ENCODE results near the gene GTPBP10. TPM values are rescaled to one million over a fixed set of nuclear protein-coding genes. Genes with fewer than 3 reads are reported as not detected.
"Not testable (repeated sequence)": the region's sequence is repeated elsewhere in the genome, so short reads cannot be mapped to it uniquely, and the experiment has no call there.

The GTPBP10 gene, protein sequence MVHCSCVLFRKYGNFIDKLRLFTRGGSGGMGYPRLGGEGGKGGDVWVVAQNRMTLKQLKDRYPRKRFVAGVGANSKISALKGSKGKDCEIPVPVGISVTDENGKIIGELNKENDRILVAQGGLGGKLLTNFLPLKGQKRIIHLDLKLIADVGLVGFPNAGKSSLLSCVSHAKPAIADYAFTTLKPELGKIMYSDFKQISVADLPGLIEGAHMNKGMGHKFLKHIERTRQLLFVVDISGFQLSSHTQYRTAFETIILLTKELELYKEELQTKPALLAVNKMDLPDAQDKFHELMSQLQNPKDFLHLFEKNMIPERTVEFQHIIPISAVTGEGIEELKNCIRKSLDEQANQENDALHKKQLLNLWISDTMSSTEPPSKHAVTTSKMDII
- 10 to 100 TPM; 21.0 to 22.0 TPM for total RNA-seq
- long read RNA-seq, donor 1 = 0 reads
- long read RNA-seq, donor 2, full-length matches to known transcripts = 14 of 20 reads
- long read RNA-seq, donor 2, partial matches to known transcripts = 1 of 20 reads
- long read RNA-seq, donor 2, other reads (novel, unspliced or antisense) = 5 of 20 reads

DNA sequence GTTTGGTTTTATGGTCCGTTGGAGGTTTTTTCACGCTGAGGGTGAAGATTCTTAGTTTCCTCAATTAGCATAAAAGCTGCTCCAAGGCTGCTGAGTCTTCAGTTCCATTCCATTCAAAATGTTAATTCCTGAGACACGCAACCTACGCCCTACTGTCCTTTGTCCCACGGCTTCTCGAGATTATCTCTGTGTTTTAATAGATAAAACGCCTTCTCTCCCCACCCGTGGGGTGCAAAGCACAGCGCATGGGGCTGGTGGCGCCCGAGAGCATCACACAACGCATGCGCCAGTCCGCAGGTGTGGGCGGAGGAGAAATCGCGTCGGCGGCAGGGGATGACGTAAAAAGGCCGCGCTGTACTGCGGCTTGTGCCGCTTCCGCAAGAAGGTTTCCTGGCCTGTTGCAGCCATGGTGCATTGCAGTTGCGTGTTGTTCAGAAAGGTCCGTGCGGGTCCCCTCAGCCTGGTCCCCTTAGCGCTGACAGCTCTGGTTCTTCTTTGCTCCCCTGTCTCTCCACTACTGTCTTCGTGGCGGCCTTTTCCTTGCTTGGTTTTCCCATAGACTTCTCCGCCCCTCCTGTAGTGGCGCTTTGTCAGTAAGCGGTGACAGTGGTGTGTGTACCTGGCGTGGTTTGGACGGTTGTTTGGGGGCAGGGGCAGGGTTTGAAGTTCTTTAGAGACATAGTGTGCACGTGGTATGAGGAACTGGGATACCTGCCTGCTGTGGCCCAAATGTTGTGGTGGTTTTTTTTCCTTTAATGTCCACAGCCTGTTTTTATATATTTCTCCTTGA, at the start of gene GTPBP10:
TSS of gene GTPBP10 (plus strand) at position 381 of the 790 bp plus-strand sequence. CDS start at position 407, 26 bp downstream.
- peak; percentile 99 for DNase-seq (ENCODE audit: low spot score)
- intact Hi-C loops (cut with DNase I) = no loop called here

DNA sequence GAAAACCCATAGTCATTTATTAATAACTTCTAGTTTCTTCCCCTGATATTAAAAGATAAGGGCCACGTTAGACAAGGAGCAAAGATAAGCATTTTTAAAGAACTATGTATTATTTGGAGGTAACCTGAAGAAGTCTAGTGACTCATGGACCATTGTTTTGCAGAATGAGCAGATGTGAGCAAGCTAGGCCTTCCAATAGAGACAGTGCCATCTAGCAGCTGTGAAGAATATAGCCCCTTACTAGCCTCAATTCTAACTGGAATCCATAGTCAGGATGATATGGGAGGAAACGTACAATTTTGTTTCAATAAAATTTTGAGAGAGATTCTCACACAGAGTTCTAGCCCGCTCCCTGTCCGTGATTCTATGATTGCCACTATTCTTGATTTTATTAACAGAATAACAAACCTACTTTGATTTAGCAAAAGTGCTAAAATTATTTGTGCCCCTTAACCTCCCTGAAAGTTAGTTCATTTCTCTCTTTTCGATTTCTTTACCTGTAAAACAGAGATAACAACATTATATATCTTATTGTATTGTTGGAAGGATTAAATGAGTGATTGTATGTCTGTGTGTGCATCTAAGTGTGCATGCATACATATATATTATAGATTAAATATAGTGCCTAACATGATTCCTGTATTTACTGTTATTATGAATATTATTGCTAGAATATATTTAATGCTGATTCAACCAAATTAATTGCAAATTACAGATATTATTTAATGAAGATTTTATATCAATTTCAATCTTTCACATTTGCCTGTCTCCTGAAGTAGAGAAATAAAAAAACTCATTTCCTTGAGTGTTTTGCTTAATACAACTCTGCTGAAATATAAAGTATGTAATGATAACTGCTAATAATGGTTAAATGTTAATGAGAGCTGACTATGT, 48.1 kb upstream of the GTPBP10 start:
- DNase-seq (ENCODE audit: low spot score) = no peak
- intact Hi-C loops (cut with DNase I) = loop anchor here in 1 of 2 donors (5.0 kb wide), 1 partner anchor 994 kb away; no protein-coding TSS in a partner anchor

DNA sequence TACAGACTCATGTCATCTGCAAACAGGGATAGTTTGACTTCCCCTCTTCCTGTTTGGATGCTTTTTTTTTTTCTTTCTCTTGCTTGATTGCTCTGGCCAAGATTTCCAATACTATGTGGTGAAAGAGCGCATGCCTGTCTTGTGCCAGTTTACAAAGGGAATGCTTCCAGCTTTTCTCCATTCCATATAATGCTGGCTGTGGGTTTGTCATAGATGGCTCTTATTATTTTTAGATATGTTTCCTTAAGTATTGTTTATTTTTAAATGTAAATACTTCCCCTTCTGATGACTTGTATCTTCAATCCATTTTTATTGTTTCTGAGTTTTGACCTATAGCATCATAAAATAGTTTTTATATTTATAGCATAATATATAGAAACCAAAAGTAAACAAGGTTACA, 43.3 kb upstream of the GTPBP10 start:
- no peak for DNase-seq (ENCODE audit: low spot score)
- intact Hi-C loops (cut with DNase I) = no loop called here

DNA sequence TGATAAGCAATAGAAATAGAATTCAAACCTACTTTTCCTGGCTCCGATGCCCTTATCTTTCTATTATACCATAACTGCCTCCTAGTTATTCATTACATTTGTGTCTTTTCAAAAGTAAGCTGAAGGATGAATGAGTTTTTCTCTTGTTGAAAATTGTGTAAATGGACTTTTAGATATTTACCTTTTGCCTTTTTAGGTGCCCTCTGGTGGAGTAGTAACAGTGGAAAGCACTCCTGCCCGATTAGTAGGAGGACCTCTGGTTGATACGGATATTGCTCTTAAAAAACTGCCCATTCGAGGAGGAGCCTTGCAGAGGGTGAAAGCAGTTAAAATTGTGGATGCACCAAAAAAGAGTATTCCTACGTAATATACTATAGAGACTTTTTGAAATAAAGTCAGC, 36.6 kb upstream of the GTPBP10 start:
- intact Hi-C loops (cut with DNase I) = no loop called here

DNA sequence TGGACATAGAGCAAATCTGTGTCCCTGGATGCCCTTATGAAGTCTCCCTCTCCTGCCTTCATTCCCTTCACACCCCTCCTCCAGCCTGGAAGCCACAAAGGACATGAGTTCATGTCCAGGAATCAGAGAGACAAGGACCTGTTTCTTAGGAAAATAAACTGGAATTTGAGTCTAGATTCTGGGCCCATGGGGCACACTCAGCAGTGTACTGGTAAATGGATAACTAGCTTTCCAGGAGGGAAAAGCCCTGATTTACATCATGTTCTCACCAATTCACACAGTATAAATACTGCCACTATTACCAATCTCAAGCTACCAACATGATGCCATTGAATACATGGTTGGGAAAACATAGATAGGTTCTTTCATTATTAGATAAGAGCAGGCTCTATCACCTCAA, 35.3 kb upstream of the GTPBP10 start:
- no peak for DNase-seq (ENCODE audit: low spot score)
- intact Hi-C loops (cut with DNase I) = no loop called here

More for the DNA sequence above, 36.6 kb upstream of the GTPBP10 start:
- no peak for DNase-seq (ENCODE audit: low spot score)

DNA sequence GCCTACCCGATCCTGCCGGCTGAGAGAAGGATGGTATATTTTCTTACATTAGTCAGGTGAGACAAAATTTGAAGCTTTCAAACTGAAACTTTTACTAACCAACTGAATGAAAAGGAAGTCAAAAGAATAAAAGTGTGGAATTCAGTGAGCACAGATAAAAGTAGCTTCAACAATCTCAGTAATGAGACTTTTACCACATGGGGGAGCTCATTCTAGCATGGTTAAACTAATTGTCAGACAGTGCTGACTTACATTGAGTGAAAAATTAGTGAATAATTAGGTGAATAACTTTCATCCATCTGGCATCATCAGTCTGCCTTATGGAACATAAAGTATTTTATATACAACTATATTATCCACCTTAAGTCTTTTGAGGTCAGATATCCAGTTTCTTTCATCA, 33.8 kb upstream of the GTPBP10 start:
- intact Hi-C loops (cut with DNase I) = no loop called here
- no peak for DNase-seq (ENCODE audit: low spot score)

DNA sequence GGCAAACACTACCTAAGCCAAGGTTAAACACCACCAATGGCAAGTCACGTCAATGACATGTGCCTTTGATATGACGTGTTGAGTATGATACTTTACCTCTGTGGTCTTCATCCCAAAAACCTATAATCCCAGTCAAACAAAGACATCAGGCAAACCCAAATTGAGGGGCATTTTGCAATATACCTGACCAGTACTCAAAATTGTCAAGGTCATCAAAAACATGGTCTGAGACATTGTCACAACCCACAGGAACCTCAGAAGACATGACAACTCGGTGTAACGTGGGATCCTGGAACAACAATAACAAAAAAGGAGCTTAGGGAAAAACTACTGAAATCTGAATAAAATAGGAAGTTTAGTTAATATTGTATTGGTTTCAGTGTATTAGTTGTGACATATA, 32.6 kb upstream of the GTPBP10 start:
- DNase-seq (ENCODE audit: low spot score) = no peak
- intact Hi-C loops (cut with DNase I) = no loop called here

DNA sequence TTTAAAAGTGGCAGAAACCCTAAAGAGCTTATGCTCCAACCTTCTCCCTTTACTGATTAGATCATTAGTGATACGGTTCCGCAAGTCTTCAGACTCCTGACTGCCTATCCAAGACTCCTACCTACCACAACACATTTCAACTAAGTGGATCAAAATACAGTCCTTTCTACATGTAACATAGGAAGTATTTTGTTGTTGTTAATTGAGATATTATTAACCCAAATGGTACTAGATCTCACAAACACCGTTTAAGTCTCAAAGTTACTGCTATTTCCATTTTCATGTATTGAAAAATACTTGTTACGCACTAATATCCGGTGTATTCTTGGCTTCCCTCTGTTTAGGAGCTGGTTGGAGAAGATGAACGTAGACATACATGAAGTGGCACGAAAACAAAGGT, 26.5 kb upstream of the GTPBP10 start:
- intact Hi-C loops (cut with DNase I) = no loop called here
- DNase-seq (ENCODE audit: low spot score) = no peak

DNA sequence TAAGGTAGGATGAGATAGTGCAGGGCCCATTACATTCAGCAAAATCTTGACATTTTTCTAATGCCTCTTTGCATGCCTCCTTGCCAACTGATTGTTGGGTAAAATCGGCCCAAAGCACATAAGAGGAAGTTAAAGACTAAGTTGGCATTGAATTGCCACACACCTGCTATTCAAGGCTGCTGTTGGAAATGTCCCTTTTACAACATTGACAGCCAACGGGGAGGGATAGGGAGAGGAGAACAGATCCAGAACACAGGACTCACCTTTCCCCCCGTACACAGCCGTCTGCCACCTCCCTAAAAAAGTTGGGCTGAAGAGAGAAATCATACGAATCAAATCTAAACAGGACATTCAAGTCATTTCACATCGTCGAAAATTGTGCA, 26.1 kb upstream of the GTPBP10 start:
- intact Hi-C loops (cut with DNase I) = no loop called here
- no peak for DNase-seq (ENCODE audit: low spot score)

DNA sequence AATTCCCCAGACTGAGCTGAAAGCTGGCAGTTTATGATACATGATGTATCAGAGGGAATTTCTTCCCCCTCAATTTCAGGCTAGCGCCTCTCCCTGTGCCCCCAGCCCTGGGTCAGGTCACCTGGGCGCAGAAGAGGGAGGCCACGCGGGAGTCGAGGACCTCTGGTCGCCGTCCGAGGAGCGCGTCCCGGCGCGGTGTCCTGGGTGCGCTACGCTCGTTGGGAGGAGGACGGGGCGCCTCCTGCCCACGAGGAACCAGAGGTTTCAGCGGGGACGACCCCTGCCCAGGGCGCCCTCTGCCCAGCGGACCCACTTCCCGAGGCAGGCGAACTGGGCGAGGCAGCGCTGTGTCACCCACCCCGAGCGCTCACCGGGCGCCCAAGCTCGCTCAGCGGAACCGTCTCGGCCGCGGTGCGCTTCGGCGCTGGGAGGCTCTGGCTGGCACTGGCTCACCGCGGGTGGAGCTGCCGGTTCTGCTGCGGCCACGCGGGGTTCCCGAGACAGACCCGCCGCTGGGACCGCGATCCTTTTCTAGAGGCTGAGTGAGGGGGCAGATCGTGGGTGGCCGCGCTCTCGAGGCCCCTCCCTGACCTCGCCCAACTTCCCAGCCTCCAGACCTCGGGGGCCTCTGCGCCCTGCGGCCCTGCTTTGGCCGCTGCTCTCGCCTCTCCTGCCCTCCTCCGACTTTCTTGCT, 25.6 kb upstream of the GTPBP10 start, which contains the start of gene FAM237B:
TSS of gene FAM237B (minus strand) at position 504 of the 694 bp plus-strand sequence. CDS start 1,556 bp downstream, outside the sequence.
- no peak for DNase-seq (ENCODE audit: low spot score)

DNA sequence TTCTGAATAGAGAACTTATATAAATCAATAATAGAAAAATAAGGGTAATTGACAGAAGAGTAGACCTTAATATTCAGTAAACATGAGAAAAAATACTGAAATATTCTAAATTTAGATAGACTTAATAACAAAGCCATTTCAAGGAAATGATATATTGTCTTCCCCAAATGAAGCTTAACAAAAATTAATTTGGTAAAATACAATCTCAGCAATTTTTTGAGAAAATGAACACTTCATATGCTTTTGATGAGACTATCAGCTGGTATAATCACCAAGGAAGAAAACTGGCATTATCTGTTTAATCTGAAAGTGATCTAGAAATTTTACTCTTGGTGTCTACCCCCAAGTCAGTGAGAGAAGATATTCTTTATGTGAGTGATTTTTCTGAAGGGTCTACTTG, 23.7 kb upstream of the GTPBP10 start:
- intact Hi-C loops (cut with DNase I) = no loop called here
- no peak for DNase-seq (ENCODE audit: low spot score)

More for the DNA sequence above, 25.6 kb upstream of the GTPBP10 start, which contains the start of gene FAM237B:
- intact Hi-C loops (cut with DNase I) = no loop called here

DNA sequence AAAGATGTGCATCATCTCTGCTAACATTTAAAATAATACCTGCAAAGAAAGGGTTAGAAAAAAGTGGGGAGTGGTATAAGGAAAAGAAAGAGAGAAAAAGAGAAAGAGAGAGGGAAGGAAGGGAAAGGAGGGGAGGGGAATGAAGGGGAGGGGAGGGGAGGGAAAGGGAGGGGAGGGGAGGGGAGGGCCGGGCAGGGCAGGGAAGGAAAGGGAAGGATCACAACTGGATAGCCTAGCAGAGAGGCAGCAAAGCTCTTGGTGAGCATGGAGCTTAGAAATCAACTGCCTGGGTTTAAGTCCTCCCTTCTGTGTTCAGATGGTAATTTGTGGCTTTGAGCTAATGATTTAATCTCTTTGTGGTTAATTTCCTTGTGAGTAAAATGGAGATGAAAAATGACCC, 20.0 kb upstream of the GTPBP10 start:
- intact Hi-C loops (cut with DNase I) = no loop called here

DNA sequence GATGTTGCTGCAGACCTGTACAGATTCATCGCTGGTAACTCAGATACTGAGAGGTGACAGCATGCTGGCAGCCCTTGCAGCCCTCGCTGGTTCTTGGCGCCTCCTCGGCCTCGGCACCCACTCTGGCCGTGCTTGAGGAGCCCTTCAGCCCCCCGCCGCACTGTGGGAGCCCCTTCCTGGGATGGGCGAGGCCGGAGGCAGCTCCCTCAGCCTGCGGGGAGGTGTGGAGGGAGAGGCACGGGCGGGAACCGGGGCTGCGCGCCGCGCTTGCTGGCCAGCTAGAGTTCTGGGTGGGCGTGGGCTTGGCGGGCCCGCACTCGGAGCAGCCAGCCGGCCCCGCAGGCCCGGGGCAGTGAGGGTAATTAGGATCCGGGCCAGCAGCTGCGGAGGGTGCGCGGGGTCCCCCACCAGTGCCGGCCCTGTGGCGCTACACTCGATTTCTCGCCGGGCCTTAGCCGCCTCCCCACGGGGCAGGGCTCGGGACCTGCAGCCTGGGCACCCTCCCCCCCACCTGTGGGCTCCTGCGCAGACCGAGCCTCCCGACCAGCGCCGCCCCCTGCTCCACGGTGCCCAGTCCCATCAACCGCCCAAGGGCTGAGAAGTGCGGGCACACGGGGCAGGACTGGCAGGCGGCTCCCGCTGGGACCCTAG, 12.2 kb upstream of the GTPBP10 start:
- no peak for DNase-seq (ENCODE audit: low spot score)

More for the DNA sequence above, 20.0 kb upstream of the GTPBP10 start:
- DNase-seq (ENCODE audit: low spot score) = no peak

DNA sequence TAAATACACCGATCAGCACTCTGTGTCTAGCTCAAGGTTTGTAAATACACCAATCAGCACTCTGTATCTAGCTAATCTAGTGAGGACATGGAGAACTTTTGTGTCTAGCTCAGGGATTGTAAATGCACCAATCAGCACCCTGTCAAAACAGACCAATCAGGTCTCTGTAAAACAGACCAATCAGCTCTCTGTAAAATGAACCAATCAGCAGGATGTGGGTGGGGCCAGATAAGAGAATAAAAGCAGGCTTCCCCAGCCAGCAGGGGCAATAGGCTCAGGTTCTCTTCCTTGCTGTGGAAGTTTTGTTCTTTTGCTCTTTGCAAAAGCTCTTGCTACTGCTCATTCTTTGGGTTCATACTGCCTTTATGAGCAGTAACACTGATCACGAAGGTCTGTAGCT, 11.6 kb upstream of the GTPBP10 start:
- DNase-seq (ENCODE audit: low spot score); intact Hi-C loops (cut with DNase I): not testable (repeated sequence)

More for the DNA sequence above, 12.2 kb upstream of the GTPBP10 start:
- intact Hi-C loops (cut with DNase I) = no loop called here

DNA sequence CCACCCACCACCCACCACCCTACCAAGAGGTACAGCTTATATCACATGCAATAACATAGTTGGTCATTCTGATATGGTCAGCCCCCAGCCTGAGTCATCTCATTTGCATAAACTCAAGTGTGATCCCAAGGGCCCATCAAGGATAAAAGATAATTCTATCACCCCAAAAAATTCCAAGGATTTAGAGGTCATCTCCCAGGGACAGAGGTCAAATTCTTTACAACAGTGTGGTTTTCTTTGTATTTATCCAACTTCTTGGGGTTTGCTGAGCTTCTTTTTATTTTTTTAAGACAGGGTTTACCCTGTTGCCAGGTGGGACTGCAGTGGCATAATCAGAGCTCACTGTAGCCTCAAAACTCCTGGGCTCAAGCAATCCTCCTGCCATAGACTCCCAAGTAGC, 9.4 kb upstream of the GTPBP10 start:
- intact Hi-C loops (cut with DNase I) = no loop called here
- no peak for DNase-seq (ENCODE audit: low spot score)

DNA sequence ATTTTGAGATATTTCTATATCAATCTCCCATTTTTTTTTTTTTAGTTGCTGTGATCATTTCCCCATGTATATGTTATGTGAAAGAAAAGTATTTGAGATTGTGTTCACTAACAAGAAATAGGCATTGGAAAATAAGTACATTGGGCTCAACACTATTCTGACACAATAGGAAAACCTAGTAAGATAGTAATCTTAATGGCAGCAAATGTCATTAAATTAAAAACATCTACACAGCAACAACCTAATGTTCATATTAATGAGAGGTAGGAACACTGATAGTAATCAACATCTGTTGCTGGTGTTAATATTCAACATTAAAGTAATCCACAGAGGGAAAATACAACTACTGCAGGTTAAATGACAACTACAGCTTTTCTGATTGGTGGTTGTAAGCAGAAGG, 1.5 kb upstream of the GTPBP10 start:
- intact Hi-C loops (cut with DNase I) = no loop called here
- DNase-seq (ENCODE audit: low spot score) = no peak

DNA sequence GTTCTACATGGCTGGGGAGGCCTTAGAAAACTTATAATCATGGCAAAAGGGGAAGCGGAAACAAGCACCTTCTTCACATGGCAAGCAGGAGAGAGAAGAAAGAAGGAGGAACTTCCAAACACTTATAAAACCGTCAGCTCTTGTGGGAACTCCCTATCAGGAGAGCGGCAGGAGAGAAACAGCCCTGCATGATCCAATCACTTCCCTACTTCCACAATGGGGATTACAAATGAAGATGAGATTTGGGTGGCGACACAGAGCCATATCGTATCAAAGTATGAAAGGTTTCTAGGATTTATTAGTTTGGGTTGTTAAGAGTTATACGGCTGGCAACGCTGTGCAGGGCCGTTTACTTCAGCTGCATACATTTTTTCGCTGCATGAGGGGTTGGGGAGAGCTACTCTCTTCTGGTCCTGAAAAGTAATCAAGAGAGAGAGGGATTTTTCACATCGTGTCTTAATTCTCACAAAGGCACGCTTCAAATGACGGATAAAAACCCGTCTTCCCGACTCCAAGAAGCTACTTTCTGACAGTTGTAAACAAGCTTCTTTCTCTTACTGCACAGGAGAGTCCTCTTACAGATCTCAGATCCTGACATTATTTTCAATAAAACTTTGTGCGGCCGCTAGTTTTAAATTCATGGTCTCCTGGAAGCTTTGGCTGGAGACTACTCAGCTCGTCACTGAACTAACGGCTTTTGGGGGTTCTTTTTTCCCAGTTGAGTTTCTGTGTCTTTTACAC, 751 bp upstream of the GTPBP10 start:
- intact Hi-C loops (cut with DNase I) = no loop called here
- DNase-seq (ENCODE audit: low spot score) = no peak
